HG03095 (cell line): ENCODE measurements around the gene VCAN.

Source experiments
- ATAC-seq: cut with Tn5 transposase; IDR thresholded peaks from one replicate; pipeline ENCODE4 v1.9.1; 2021; ENCODE audit warnings: moderate library complexity; ENCODE audit not compliant: unreplicated experiment

Gene VCAN

GRCh38 chr5:83494087-83494620 is 22.6 kb downstream of the VCAN start:
- ATAC-seq, result no peak

- ATAC-seq, result no peak
Observed at GRCh38 chr5:83494666-83495065, 23.1 kb downstream of the VCAN start.

- ATAC-seq, result no peak
Observed at GRCh38 chr5:83496626-83497025, 25.1 kb downstream of the VCAN start.

GRCh38 chr5:83498585-83498984 is 27.0 kb downstream of the VCAN start:
- ATAC-seq, result no peak

- no peak for ATAC-seq
Observed at GRCh38 chr5:83503662-83504061, 32.1 kb downstream of the VCAN start.

- ATAC-seq, result no peak
Observed at GRCh38 chr5:83507431-83507830, 35.9 kb downstream of the VCAN start.

GRCh38 chr5:83509540-83509939 is 38.0 kb downstream of the VCAN start:
- no peak for ATAC-seq

GRCh38 chr5:83510260-83510659 is 38.7 kb downstream of the VCAN start:
- peak; percentile 85 for ATAC-seq

- ATAC-seq, result no peak
Observed at GRCh38 chr5:83512061-83512745, 40.7 kb downstream of the VCAN start.

- ATAC-seq, result no peak
Observed at GRCh38 chr5:83513081-83513480, 41.5 kb downstream of the VCAN start.

- no peak for ATAC-seq
Observed at GRCh38 chr5:83513491-83513890, 41.9 kb downstream of the VCAN start.

- ATAC-seq, result no peak
Observed at GRCh38 chr5:83516377-83516776, 44.8 kb downstream of the VCAN start.

GRCh38 chr5:83517072-83517687 is 45.6 kb downstream of the VCAN start:
- no peak for ATAC-seq

GRCh38 chr5:83517688-83518085 is 46.1 kb downstream of the VCAN start:
- ATAC-seq, result no peak

GRCh38 chr5:83518319-83519061 is 46.9 kb downstream of the VCAN start:
- no peak for ATAC-seq

GRCh38 chr5:83522446-83522845 is 50.9 kb downstream of the VCAN start:
- no peak for ATAC-seq

- ATAC-seq, result no peak
Observed at GRCh38 chr5:83523929-83524328, 52.4 kb downstream of the VCAN start.

- ATAC-seq, result no peak
Observed at GRCh38 chr5:83524345-83524744, 52.8 kb downstream of the VCAN start.

- ATAC-seq, result no peak
Observed at GRCh38 chr5:83524991-83525390, 53.4 kb downstream of the VCAN start.

- no peak for ATAC-seq
Observed at GRCh38 chr5:83526289-83526688, 54.7 kb downstream of the VCAN start.

- ATAC-seq, result no peak
Observed at GRCh38 chr5:83527221-83527620, 55.7 kb downstream of the VCAN start.
